HS-27A (cell line): ENCODE data around the gene GDF9.
A peak's percentile ranks its signal among the peaks of the same experiment; 100 is the strongest.

Experiments used
- DNase-seq: peaks from one replicate; pipeline ENCODE4 v3.0.0-alpha.2; 2012; ENCODE audit warnings: low read depth, missing footprints

GDF9 gene, protein sequence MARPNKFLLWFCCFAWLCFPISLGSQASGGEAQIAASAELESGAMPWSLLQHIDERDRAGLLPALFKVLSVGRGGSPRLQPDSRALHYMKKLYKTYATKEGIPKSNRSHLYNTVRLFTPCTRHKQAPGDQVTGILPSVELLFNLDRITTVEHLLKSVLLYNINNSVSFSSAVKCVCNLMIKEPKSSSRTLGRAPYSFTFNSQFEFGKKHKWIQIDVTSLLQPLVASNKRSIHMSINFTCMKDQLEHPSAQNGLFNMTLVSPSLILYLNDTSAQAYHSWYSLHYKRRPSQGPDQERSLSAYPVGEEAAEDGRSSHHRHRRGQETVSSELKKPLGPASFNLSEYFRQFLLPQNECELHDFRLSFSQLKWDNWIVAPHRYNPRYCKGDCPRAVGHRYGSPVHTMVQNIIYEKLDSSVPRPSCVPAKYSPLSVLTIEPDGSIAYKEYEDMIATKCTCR

DNA sequence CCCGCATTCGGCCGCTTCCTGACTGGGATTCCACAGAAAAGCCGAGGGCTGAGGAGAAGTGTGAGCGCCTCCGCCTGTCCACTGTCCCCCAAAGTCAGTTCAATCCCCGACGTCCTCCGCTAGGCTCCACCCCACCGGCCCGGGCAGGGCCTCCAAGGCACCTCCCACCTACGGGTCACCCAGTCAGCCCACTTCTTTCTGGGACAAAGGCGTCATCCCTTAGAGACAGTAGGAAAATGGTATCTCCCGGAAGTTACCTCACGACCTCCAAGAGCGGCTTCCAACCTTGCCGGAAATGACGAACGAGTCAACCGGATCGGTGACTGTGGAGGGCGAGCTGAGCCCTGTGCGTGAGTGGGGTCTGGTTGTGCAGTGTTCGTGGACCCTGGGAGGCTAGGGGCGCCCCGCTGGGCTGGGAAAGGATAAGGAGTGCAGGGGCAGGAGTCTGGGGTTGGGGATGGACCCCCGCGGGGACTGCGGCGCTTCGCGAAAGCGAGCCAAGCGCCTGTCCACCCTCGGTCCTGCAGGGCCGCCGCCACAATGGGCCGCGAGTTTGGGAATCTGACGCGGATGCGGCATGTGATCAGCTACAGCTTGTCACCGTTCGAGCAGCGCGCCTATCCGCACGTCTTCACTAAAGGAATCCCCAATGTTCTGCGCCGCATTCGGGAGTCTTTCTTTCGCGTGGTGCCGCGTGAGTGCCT, at the start of gene GDF9, which contains the start of gene UQCRQ:
Gene GDF9 (minus strand): TSS at position 128 of the 704 bp plus-strand sequence. CDS start 1,936 bp downstream, outside the sequence.
Gene UQCRQ (plus strand): TSS at position 301 of the 704 bp plus-strand sequence. CDS start 240 bp downstream, at position 541.
- DNase-seq, result peak; percentile 93

DNA sequence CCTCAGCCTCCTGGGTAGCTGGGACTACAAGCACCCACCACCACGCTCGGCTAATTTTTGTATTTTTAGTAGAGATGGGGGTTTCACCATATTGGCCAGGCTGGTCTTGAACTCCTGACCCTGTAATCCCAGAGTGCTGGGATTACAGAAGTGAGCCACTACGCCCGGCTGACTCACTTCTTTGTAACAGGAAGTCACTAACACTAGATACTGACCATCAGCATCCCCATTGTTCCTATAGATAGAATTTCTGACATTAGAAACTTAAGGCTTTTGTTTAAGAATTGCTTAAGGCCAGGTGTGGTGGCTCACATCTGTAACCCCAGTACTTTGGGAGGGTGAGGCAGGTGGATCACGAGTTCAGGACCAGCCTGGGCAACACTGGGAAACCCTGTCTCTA, 49.4 kb upstream of the GDF9 start:
- DNase-seq, result no peak

- DNase-seq, result no peak
These were observed 43.4 kb upstream of the GDF9 start for GRCh38 chr5:132909702-132910101.

DNA sequence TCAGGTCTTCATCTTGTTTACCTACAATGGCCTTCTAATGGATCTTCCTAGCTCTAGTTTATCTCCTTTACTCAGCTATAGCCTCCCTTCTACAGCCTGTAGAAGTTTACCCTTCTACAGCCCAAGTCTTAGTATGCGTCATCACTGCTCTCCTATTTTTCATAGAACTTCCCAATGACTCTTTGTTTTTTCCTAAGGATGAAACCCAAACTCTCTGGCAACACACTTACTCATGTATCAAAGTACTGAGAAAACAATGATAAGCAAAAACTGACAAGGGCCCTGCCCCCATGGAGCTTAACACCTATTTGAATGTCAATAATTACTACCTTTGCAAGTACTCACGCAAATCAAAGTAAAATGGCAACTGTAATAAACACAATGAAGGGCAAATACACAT, 40.9 kb upstream of the GDF9 start:
- no peak for DNase-seq

DNA sequence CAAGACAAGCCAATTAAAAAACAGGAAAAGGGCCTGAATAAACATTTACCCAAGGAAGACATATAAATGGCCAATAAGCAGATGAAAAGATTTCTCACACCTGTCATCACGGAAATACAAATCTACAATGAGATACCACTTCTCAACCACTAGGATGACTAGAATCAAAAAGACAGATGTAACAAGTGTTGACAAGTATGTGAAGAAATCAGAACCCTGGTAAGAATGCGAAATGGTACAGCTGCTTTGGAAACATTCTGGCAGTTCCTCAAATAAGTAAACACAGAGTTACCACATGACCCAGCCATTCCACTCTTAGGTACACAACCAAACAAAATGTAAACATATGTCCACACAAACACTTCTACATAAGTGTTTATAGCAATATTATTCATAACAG, 39.7 kb upstream of the GDF9 start:
- no peak for DNase-seq

GRCh38 chr5:132901730-132902129, 35.5 kb upstream of the GDF9 start:
- DNase-seq, result no peak

DNA sequence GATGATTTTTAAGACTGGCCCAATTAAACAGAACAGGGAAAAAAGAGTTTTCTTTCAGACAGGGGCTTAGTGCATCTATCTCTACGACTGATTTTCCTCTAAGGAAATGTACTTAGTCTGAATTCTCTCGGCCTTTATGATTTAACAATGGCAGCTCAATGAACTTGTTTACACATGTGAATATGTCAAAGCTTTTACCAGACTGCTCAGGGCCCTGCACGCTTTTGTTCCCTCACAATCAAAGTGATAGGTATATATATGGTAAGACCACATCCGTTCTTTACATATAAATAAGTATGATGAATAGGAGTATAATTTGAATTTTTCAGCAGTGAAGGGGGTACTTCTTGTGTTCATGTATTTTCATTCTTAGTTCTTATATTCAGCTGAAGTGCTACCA, 34.8 kb upstream of the GDF9 start:
- no peak for DNase-seq

DNA sequence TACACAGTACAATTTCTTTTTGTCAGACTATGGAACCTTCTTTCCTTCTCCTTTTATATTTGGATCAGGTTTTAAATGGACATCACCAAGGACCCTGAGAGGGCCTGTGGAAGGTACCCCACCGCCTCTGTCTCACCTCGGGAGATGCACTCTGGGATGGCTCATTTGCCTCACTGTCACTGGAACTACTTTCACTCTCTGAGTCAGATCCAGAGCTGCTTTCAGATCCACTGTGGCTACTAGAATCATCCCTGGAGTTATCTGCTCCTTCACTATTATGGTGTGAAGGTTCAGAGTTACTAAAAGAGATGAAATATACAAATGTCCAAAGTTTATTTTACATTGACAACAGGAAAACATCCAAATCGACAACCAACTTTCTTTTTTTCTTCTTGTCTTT, 31.8 kb upstream of the GDF9 start:
- DNase-seq, result no peak

DNA sequence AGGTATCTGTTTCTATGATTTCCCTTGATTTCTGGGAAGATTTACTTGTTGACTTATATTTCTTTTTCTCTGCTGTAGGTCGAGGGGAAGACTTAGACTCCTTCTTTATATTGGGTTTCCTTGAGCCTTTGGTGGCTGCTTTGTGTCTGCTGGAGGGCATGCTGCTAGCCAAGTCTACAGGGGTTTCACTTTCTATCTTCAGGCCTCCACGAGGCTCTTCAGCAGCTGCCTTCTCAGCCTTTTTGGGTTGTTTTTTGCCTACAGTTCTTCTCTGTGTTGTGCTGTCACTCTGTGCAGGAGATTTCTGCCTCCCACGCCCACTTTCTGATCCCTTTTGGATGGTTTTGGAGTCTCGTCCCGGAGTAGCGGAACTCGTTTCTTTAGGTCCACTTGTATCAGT, 30.4 kb upstream of the GDF9 start:
- DNase-seq, result no peak

- no peak for DNase-seq
These were observed 29.5 kb upstream of the GDF9 start for GRCh38 chr5:132895719-132896305.

DNA sequence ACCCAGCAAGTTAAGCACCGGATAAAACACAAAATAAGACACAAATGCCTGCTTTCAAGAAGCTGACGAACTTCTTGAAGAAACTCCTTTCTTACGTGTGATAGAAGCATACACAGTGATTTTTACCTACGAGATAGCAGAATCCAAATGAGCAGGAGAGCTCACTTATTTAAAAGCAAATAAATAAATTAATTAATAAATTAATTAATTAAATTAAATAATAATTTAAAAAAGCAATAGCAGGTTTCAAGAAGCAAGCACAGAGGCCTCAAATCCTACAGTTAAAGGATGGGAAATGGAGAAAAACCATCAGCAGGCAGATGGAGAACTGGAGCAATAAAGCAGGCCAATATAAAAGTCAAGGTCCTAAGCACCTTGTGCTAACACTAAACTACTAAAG, 24.5 kb upstream of the GDF9 start:
- DNase-seq, result no peak

DNA sequence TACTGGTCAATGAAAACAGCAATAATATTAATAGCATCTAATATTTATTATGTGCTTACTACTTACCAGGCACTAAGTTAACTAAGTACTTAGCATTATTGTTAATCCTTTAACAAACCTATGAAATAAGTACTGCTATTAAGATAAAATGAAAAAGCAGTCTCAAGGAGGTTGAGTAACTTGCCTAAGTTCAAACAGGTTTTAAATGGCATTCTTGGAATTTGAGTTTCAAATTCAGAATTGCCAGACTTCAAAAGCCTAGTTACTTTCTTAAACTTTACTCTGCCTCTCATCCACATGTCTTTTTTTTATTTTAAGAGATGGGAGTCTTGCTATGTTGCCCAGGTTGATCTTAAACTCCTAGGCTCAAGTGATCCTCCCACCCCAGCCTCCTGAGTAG, 23.2 kb upstream of the GDF9 start:
- no peak for DNase-seq

DNA sequence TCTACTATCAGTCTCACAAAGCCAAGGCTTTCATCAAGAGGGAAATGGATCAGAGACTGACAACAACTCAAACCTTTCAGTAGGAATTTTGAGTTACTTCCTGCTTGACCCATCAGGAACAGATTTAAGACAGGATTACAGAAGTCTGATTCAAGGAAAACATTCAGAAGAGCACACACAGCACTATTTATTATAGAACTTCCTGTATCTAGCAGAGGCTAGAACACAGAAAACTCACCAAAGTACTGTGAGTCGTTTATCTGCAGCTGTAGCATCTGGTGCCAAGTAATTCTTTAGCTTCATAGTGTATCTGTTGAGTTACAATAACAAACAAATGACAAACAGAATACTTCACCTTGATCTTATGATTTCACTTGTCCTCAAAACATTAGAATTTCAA, 21.0 kb upstream of the GDF9 start:
- no peak for DNase-seq

DNA sequence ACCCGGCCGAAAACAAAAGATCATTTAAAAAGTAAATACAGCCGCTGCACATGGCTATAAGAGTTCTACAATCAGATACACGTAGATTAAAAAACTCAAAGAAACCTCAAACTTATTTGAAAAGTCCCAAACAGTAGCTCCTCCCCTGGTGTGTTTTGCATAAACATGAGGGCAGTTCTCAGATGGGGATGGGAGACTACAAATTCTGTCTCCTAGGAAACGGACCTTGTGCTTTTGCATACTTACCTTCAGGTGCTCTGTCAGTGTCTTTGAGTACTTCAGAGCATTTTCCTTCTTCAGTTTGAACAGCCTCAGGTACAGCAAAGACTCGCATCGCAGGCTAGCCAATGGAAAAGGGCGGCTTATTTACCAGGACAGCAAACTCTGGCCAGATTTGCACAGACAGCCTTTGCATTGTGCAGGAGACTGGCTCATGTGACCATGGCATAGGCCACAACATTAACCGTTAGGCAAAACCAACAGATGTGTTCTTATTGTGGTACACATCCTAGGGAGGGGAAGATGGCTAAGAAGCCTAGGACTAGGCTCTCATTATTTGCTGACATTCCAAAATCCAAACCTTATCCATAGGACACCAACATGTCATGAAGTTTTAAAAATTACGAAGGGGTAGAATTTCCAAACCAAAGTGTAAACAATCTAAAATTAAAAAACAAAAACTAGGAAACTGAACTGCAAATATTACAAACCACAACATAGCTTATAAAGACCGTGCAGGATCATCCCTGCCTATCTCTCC, 20.0 kb upstream of the GDF9 start:
- no peak for DNase-seq

GRCh38 chr5:132884548-132884947, 18.3 kb upstream of the GDF9 start:
- DNase-seq, result no peak

DNA sequence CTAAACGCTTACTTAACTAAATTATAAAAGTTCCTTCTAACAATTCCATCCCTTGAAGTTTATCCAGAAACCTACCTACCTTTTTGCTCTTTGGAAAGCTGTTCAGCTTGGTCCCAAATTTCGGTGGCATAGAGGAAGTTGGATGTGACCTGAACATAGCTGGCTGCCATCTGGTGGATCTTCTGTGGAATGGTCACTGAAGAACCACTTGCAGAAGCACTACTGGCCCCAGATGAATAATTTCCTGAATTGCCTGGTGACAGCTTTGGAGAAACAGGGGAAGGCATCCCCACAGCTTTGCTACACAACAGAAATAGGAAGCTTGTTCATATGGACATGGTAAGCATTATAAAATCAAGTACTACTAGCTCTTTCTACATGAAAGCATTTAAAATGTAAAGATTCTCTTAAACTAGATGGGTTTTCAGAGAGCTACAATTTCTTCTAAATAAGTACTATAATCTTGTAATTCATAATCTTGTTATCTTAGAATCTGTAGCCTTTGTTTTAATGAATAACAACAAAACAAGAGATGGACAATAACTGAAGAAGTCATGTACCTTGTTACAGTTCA, 17.1 kb upstream of the GDF9 start:
- no peak for DNase-seq

DNA sequence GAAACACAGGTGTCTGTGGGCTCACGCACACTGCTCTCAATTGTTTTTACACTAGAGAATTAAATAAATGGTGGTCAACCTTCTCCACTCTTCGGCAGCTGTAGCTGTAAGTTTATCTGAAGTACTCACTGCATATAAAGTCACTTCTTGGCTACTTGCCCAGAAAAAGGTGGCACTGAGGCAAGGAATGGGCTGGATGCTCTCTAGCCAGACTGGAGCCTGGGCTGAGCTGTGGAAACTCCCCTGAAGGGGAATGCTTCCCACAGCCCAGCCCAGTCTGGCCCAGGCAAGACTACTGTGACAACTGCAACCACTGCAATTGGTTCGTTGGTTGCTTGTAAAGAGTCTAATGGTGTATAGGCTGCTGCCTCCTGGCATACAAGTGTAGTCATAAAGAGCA, 11.7 kb upstream of the GDF9 start:
- no peak for DNase-seq

DNA sequence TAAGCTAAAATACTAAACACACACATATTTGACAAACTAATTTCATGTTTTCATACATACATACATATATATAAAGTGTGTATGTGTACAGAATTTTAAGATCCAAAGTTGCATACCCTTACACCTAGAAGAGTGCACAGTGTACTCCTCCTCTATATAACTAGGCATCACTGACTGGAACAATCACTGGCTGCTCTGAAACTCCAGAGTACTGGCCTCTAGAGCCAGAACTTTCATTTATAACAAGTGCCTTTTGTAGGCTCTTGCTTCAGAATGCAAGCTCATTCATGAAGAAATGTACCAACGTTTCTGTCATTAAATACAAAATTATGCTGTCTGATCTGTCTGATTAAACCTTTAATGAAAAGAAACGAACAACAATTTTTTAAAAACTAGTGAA, 11.2 kb upstream of the GDF9 start:
- no peak for DNase-seq

DNA sequence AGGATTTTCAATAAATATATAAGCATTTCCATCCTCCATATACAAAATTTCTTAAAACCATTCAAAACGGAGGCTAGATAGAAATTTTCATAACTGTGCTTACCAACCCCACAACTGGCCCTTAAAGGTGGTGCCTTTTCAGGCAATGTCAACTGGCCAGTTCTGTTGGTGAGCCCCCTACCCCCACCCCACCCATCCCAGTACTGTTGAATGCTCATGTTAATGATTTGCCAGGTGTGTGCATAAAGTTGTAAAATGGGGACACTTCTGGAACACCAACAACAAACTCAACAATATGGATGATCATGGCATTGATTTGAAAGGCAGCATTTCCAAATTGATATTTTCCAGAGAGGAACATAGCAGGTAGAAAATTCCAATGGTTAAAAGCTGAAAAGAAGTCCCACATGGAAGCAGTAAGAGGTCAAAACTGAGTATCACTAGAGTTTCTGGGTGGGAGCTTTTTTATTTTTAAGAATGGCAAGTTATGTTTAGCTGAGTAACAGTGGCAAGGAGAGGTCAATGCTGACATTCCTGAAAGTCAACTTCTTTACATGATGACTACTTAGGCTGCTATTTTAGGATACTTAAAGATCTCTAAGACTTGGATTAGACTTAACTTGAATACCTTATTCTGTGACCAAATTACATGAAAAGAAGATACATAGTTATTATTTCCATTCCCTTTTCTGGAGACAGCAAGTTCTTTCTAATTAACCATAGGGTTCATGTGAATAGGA, 9.9 kb upstream of the GDF9 start:
- no peak for DNase-seq

DNA sequence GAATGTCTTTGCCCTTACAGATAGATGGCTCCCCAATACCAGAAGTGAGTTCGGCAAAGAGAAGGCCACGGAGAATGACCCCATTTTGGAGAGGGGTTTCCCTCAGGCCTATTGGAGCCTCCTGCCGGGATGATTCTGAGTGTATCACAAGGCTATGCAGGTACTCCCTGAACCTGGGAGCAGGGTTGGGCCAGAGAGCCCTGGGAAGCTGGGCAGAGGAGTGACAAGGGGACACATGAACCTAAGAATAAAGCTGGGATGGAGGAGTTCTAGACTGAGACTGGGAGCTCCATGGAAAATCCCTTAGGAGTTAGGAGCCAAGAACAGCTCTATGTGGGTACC, 7.6 kb upstream of the GDF9 start:
- no peak for DNase-seq
